Lower leg skin (tissue), 4 donors: ENCODE measurements around the gene TMEM229B. TPM values are rescaled to one million over a fixed set of nuclear protein-coding genes. Genes with fewer than 3 reads are reported as not detected.

ENCODE experiments used
- DNase-seq, 2 donors: peaks; one replicate each; pipeline ENCODE4 v3.0.0-alpha.2; 2019; ENCODE audit warnings: low spot score in 2 of 2
- H3K4me3 ChIP-seq: fragments of 200-600 bp; sonication (generic); 2 replicates; pipeline ENCODE4 v1.5.1; 2017; ENCODE audit warnings: mild to moderate bottlenecking, low read depth; ENCODE audit not compliant: poor library complexity, severe bottlenecking
- CTCF ChIP-seq, 3 donors: fragments of 450-650 bp; IDR thresholded peaks; one replicate each; pipeline ENCODE4 v1.5.1; 2016; ENCODE audit warnings: antibody characterized with exemption in 3 of 3, mild to moderate bottlenecking in 3 of 3, moderate library complexity in 2 of 3
- POLR2A ChIP-seq, 2 donors: fragments of 450-650 bp; IDR thresholded peaks; one replicate each; pipeline ENCODE4 v1.6.1; 2016 to 2017; ENCODE audit warnings: antibody characterized with exemption in 2 of 2, mild to moderate bottlenecking in 1 of 2, moderate library complexity in 1 of 2
- WGBS, 2 donors: methylation state at CpG; one replicate each; pipeline ENCODE4 v1.1.5; 2018; 5-methylcytosine and 5-hydroxymethylcytosine counted together
- intact Hi-C: fragments of 100-400 bp; cut with DNase I; formaldehyde crosslinking; loops from one replicate; pipeline ENCODE4 v1.15.0; 2023; ENCODE audit warnings: low total_unique reads
- total RNA-seq, 4 donors: library from RNA; depleted of rRNA; stranded (reverse); fragments of >200 nt; gene quantifications; one replicate each; pipeline ENCODE4 v1.1.0, GENCODE V29; 2016

The TMEM229B gene
- total RNA-seq, 4 donors from 2014 or later = 0.49 to 3.8 (median 2.5) TPM

DNA sequence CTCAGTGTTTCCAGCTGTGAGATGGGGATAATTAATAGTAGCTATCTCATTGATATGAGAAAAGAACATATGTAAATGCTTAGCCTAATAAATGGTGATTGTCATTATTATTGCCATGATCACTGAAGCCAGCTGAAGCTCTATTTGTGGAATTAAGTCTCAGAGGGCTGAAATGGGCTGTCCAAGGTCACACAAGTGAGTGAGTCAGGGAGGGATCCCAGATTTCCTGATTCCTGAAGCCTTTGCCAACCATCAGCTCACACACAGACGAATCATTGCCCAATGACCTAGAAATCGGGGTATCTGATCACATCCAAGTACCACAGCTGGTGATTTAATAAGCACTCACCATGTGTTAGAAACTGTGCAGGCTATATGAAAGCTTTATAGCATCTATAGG lies 21.6 kb upstream of the TMEM229B start:
- 24 to 31% methylated on average over 2 of the region's 2 CpGs for WGBS, 2 donors
- H3K4me3 ChIP-seq = no peak overlapping the region
- intact Hi-C loops = no loop called here
- TF ChIP-seq CTCF (IDR thresholded peaks at IDR 0.05) (no peak), POLR2A (IDR thresholded peaks at IDR 0.05) (no peak)
- no peak for DNase-seq

GRCh38 chr14:67508956-67509355 lies 20.4 kb upstream of the TMEM229B start:
- intact Hi-C loops = no loop called here
- no peak for DNase-seq
- no peak overlapping the region for H3K4me3 ChIP-seq
- TF ChIP-seq CTCF (IDR thresholded peaks at IDR 0.05) = no peak
- TF ChIP-seq POLR2A (IDR thresholded peaks at IDR 0.05) = no peak
- WGBS, 2 donors = 51 to 69% methylated on average over 3 of the region's 3 CpGs

DNA sequence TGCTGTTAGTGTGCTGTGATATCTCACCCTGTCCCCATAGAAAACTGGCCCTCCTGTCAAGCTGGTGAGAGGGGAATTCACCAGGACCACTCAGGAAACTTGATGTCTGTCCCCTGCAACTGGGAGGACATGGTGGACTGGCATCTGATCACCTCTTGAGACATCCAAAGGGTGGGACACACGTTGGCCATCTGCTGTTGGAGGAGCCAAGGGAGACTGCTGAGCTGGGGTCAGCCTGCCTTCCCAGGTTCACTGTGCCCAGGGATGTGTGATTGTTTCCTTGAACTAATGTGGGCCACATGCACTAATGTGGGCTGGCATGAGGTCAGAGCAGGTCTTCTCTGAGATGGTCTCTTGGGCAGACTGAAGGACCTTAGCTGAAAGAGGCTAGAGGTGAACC lies 16.7 kb upstream of the TMEM229B start:
- 71 to 100% methylated on average over 1 of the region's 1 CpG for WGBS, 2 donors
- no peak for DNase-seq

DNA sequence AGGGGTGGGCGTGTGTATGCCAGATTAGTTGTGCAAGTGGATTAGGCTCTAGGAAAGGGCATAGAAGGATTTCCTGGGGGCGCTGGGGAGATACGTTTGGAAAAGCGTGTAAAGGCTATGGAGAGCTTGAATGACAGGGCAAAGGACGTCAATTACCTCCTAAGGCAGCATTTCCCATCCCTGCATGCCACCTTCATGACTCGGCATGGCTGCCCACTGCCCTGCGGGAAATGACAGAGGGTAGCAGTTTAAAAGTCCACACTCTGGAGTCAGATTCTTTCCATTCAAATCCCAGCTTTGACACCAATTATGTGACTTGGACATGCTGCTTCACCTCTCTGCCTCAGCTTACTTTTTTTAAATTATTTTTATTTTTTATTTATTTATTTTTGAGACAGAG lies 14.8 kb upstream of the TMEM229B start:
- H3K4me3 ChIP-seq = no peak overlapping the region
- no peak for DNase-seq
- WGBS, 2 donors = 61 to 66% methylated on average over 7 of the region's 7 CpGs
- TF ChIP-seq POLR2A (IDR thresholded peaks at IDR 0.05) (no peak), CTCF (IDR thresholded peaks at IDR 0.05) (no peak)
- intact Hi-C loops = no loop called here

More for the DNA sequence above, 16.7 kb upstream of the TMEM229B start:
- no peak for TF ChIP-seq CTCF (IDR thresholded peaks at IDR 0.05)
- no peak for TF ChIP-seq POLR2A (IDR thresholded peaks at IDR 0.05)
- intact Hi-C loops = no loop called here
- H3K4me3 ChIP-seq = no peak overlapping the region

DNA sequence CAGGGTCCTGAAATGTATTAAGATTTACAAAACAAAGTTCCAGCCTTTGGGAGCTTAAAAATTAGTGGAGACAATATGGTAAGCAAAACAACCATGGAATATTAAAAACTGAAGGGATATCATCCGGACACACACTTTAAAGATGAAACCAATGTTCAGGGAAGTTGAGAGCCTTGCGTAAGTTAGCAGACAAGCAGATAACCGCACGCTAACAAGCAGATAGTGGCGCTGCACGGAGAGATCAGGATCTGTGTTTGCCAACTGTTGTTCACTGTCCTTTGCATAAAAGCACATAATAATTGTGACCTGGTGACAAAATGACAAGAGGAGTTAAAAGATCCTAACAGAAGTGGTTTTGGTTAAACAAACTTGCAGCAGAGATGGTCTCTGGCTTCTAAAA lies 14.3 kb upstream of the TMEM229B start:
- TF ChIP-seq POLR2A (IDR thresholded peaks at IDR 0.05) = no peak
- TF ChIP-seq CTCF (IDR thresholded peaks at IDR 0.05) = no peak
- H3K4me3 ChIP-seq = no peak overlapping the region
- no peak for DNase-seq
- 62 to 66% methylated on average over 6 of the region's 6 CpGs for WGBS, 2 donors
- intact Hi-C loops = no loop called here

DNA sequence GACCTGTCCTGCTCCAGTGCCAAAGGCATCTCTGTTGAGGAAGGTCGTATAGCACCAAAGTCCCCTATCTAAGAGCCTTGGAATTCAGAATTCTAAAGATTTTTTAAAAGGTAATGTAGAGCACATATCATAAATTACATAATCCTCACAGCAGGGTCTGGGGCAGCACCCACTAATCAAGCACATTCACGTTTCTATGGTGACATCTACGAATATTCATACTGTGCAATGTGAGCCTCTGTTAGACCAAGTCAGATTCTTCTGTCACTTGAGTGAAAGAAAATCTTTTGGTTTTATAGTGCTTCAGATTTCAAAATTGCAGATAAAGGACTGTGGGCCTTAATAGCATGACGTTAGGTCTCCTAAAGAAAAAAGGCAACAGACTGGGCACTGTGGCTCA lies 13.1 kb upstream of the TMEM229B start:
- H3K4me3 ChIP-seq = no peak overlapping the region
- TF ChIP-seq POLR2A (IDR thresholded peaks at IDR 0.05) = no peak
- no peak for TF ChIP-seq CTCF (IDR thresholded peaks at IDR 0.05)
- DNase-seq = no peak
- 68 to 73% methylated on average over 4 of the region's 4 CpGs for WGBS, 2 donors
- intact Hi-C loops = no loop called here
